Sigmoid colon (tissue), 7 donors: ENCODE data around the gene CFTR. TPM values are rescaled to one million over a fixed set of nuclear protein-coding genes. Genes with fewer than 3 reads are reported as not detected.
A peak's percentile ranks its signal among the peaks of the same experiment; 100 is the strongest.

Experiments used
- DNase-seq: peaks from one replicate; pipeline ENCODE4 v3.0.0-alpha.2; 2019
- H3K27ac ChIP-seq, 4 donors: fragments of 200-600 bp; sonication (generic); one replicate each; pipeline ENCODE4 v1.5.1; 2016 to 2019; ENCODE audit warnings: mild to moderate bottlenecking in 1 of 4
- H3K27me3 ChIP-seq, 3 donors: fragments of 200-600 bp; sonication (generic); one replicate each; pipeline ENCODE4 v1.5.1; 2019; ENCODE audit warnings: mild to moderate bottlenecking in 1 of 3
- H3K36me3 ChIP-seq, 4 donors: fragments of 200-600 bp; sonication (generic); one replicate each; pipeline ENCODE4 v1.5.1; 2016 to 2019
- H3K4me1 ChIP-seq, 4 donors: fragments of 200-600 bp; sonication (generic); one replicate each; pipeline ENCODE4 v1.5.1; 2017 to 2019
- H3K4me3 ChIP-seq, 4 donors: fragments of 200-600 bp; sonication (generic); one replicate each; pipeline ENCODE4 v1.5.1; 2017 to 2019; ENCODE audit warnings: mild to moderate bottlenecking in 2 of 4, moderate library complexity in 1 of 4
- H3K9me3 ChIP-seq, 4 donors: fragments of 200-600 bp in 3 of 4; sonication (generic) in 3 of 4; one replicate each; pipeline versions ENCODE4 v1.5.1 to v1.6.1; 2013 to 2019
- CTCF ChIP-seq, 4 experiments: fragments of 450-650 bp in 3 of 4; fragments of 200-600 bp in 1 of 4; IDR thresholded peaks; one replicate each; pipeline ENCODE4 v1.5.1; 2016 to 2019; ENCODE audit warnings: antibody characterized with exemption in 4 of 4, mild to moderate bottlenecking in 3 of 4, moderate library complexity in 2 of 4
- EP300 ChIP-seq, 4 donors: sonication (generic); formaldehyde crosslinking; IDR thresholded peaks; one replicate each; pipeline ENCODE4 v1.6.1; 2017; ENCODE audit warnings: antibody characterized with exemption in 4 of 4
- POLR2A ChIP-seq, 2 donors: fragments of 450-650 bp; IDR thresholded peaks; one replicate each; pipeline ENCODE4 v1.6.1; 2016; ENCODE audit warnings: antibody characterized with exemption in 2 of 2, mild to moderate bottlenecking in 2 of 2, moderate library complexity in 2 of 2
- POLR2AphosphoS5 ChIP-seq, 4 donors: sonication (generic); formaldehyde crosslinking; IDR thresholded peaks; one replicate each; pipeline ENCODE4 v1.6.1; 2017; ENCODE audit warnings: antibody characterized with exemption in 4 of 4
- WGBS, 2 donors: extraction: QIAGEN DNeasy Blood & Tissue Kit; methylation state at CpG; one replicate each; pipeline ENCODE4 v1.1.7; 2013; 5-methylcytosine and 5-hydroxymethylcytosine counted together
- intact Hi-C: fragments of 100-400 bp; cut with DNase I; formaldehyde crosslinking; loops from one replicate; pipeline ENCODE4 v1.15.1; 2023
- polyA plus RNA-seq, 3 donors: library from polyadenylated mRNA; stranded (reverse); fragments of 200-250 nt; gene quantifications; one replicate each; pipeline ENCODE4 v1.2.3, GENCODE V29; 2013
- total RNA-seq, 4 donors: library from RNA; depleted of rRNA; stranded (reverse); fragments of >200 nt; gene quantifications; one replicate each; pipeline ENCODE4 v1.1.0, GENCODE V29; 2016
- donor health status: healthy with polysubstance abuse.
- donor health status: Bipolar disorder and iron deficiency.
- donor health status: healthy.

The CFTR gene
- total and polyA plus RNA-seq, 7 donors: under 0.01 to 39.9 (median 3.4) TPM; not detected in 1

GRCh38 chr7:117480055-117480362 is 184 bp downstream of the CFTR start:
- DNase-seq: no peak

GRCh38 chr7:117480978-117481377 is 1.2 kb downstream of the CFTR start:
- Histone ChIP-seq H3K27me3 (peaks cover 0 to 49% (median 6%) of the 10 kb centered on the region in 3 donors), H3K36me3 (no peaks in the 10 kb centered on the region), H3K27ac (no peak overlapping the region), H3K4me1 (peaks cover 0 to 12% (median 10%) of the 10 kb centered on the region in 4 donors), H3K9me3 (no peaks in the 10 kb centered on the region), H3K4me3 (no peak overlapping the region)
- intact Hi-C loops: no loop called here
- 9 to 50% methylated on average over 2 of the region's 2 CpGs for WGBS, 2 donors
- DNase-seq: no peak
- TF ChIP-seq CTCF (IDR thresholded peaks at IDR 0.05): no peak
- TF ChIP-seq POLR2A (IDR thresholded peaks at IDR 0.05): no peak
- no peak for TF ChIP-seq EP300 (IDR thresholded peaks at IDR 0.05)
- no peak for TF ChIP-seq POLR2AphosphoS5 (IDR thresholded peaks at IDR 0.05)

More at GRCh38 chr7:117480055-117480362, 184 bp downstream of the CFTR start:
- no peaks in the 10 kb centered on the region for H3K9me3 ChIP-seq
- H3K4me1 ChIP-seq: peaks cover 0 to 12% (median 10%) of the 10 kb centered on the region in 4 donors
- no peak for TF ChIP-seq CTCF (IDR thresholded peaks at IDR 0.05)
- no peak for TF ChIP-seq POLR2AphosphoS5 (IDR thresholded peaks at IDR 0.05)
- TF ChIP-seq POLR2A (IDR thresholded peaks at IDR 0.05): no peak
- no peak for TF ChIP-seq EP300 (IDR thresholded peaks at IDR 0.05)
- peak overlapping the region in 3 of 4 donors; percentile 32 to 40 (median 32) for H3K4me3 ChIP-seq
- H3K36me3 ChIP-seq: no peaks in the 10 kb centered on the region
- peaks cover 0 to 49% (median 6%) of the 10 kb centered on the region in 3 donors for H3K27me3 ChIP-seq
- H3K27ac ChIP-seq: no peak overlapping the region
- intact Hi-C loops: no loop called here
- 2 to 6% methylated on average over 11 of the region's 11 CpGs for WGBS, 2 donors

GRCh38 chr7:117485118-117485620 is 5.3 kb downstream of the CFTR start:
- H3K27ac ChIP-seq: no peak overlapping the region
- H3K4me1 ChIP-seq: peaks cover 0 to 1% (median under 1%) of the 10 kb centered on the region in 4 donors
- H3K27me3 ChIP-seq: peaks cover 0 to 35% (median 0%) of the 10 kb centered on the region in 3 donors
- WGBS, 2 donors: 6 to 36% methylated on average over 2 of the region's 2 CpGs
- TF ChIP-seq POLR2A (IDR thresholded peaks at IDR 0.05) (no peak), EP300 (IDR thresholded peaks at IDR 0.05) (no peak), CTCF (IDR thresholded peaks at IDR 0.05) (no peak), POLR2AphosphoS5 (IDR thresholded peaks at IDR 0.05) (no peak)
- no peaks in the 10 kb centered on the region for H3K9me3 ChIP-seq
- no peaks in the 10 kb centered on the region for H3K36me3 ChIP-seq
- intact Hi-C loops: no loop called here
- DNase-seq: no peak
- H3K4me3 ChIP-seq: no peak overlapping the region

GRCh38 chr7:117489016-117489415 is 9.2 kb downstream of the CFTR start:
- H3K9me3 ChIP-seq: no peaks in the 10 kb centered on the region
- TF ChIP-seq CTCF (IDR thresholded peaks at IDR 0.05) (no peak), POLR2AphosphoS5 (IDR thresholded peaks at IDR 0.05) (no peak), EP300 (IDR thresholded peaks at IDR 0.05) (no peak), POLR2A (IDR thresholded peaks at IDR 0.05) (no peak)
- H3K4me1 ChIP-seq: no peaks in the 10 kb centered on the region
- 21 to 75% methylated on average over 3 of the region's 3 CpGs for WGBS, 2 donors
- no peaks in the 10 kb centered on the region for H3K36me3 ChIP-seq
- intact Hi-C loops: no loop called here
- DNase-seq: no peak
- H3K27me3 ChIP-seq: peaks cover 0 to 3% (median 0%) of the 10 kb centered on the region in 3 donors
- H3K4me3 ChIP-seq: no peak overlapping the region
- H3K27ac ChIP-seq: no peak overlapping the region

- 28 to 73% methylated on average over 2 of the region's 2 CpGs for WGBS, 2 donors
- no peak for DNase-seq
Measured at GRCh38 chr7:117489430-117489829, 9.6 kb downstream of the CFTR start.

More at GRCh38 chr7:117489430-117489829, 9.6 kb downstream of the CFTR start:
- intact Hi-C loops: no loop called here
- no peaks in the 10 kb centered on the region for H3K27me3 ChIP-seq
- H3K4me1 ChIP-seq: no peaks in the 10 kb centered on the region
- no peak overlapping the region for H3K4me3 ChIP-seq
- no peak for TF ChIP-seq POLR2A (IDR thresholded peaks at IDR 0.05)
- TF ChIP-seq CTCF (IDR thresholded peaks at IDR 0.05): no peak
- TF ChIP-seq POLR2AphosphoS5 (IDR thresholded peaks at IDR 0.05): no peak
- no peak for TF ChIP-seq EP300 (IDR thresholded peaks at IDR 0.05)
- no peaks in the 10 kb centered on the region for H3K9me3 ChIP-seq
- no peak overlapping the region for H3K27ac ChIP-seq
- no peaks in the 10 kb centered on the region for H3K36me3 ChIP-seq
